ENCODE measurements around the gene LSM2. TPM values are rescaled to one million over a fixed set of nuclear protein-coding genes. Genes with fewer than 3 reads are reported as not detected.

LSM2 gene
- total and polyA plus RNA-seq, 9 of the 15 experiments (the other 6 are each of a cell fraction or from before 2014, with no cell fraction given), result 154 to 407 (median 223) TPM

DNA sequence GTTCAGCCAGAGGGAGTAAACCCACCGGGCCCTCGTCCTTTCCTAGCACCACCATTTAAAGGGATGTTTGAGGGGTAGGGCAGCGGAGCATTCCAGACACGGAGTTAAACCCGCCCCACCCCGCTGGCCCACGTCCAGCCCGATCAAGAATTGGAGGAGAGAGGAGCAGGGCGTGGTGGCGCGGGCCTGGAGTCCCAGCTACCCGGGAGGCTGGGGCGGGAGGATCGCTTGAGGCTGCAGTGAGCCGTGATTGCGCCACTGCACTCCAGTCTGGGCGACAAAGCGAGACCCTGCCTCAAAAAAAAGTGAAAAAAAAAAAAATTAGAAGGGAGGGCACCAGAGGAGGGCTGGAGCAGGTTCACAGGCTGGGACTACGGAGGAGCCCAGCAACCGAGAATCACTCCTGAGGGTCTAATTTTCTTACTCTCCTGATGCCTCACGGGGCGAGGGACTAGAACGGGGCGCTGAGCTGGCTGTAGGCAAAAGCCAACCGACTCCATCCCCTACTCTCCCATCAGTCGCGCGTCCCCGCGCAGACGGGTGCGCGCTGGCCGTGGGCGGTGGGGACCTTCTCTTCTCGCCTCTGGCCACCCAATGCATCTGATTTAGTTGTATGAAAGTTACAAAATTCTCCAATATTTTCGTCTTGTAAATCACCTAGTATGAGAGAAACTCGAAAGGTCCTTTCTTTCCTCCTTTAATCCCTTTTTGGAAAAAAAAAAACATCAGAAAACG, 14.7 kb upstream of the LSM2 start (continued):
- peak; percentile 86 for TF ChIP-seq TCF7 (IDR thresholded peaks at IDR 0.05; ENCODE audit: borderline replicate concordance)
- TF ChIP-seq, protein P1, sequence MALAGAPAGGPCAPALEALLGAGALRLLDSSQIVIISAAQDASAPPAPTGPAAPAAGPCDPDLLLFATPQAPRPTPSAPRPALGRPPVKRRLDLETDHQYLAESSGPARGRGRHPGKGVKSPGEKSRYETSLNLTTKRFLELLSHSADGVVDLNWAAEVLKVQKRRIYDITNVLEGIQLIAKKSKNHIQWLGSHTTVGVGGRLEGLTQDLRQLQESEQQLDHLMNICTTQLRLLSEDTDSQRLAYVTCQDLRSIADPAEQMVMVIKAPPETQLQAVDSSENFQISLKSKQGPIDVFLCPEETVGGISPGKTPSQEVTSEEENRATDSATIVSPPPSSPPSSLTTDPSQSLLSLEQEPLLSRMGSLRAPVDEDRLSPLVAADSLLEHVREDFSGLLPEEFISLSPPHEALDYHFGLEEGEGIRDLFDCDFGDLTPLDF (CRISPR knock-in tag; IDR thresholded peaks at IDR 0.05), result peak; percentile 73; the same call in 1 of the 2 replicates
- no peak for TF ChIP-seq MECOM (CRISPR knock-in tag; IDR thresholded peaks at IDR 0.05)
- TF ChIP-seq HNRNPH1 (optimal IDR thresholded peaks at IDR 0.05; ENCODE audit: low read depth, low read length), result no peak
- TF ChIP-seq KAT7 (CRISPR knock-in tag; IDR thresholded peaks at IDR 0.05; ENCODE audit: borderline replicate concordance), result 0 out of 2 replicates have a peak, but pooled peaks have one; percentile 49
- 0 out of 2 replicates have a peak, but pooled peaks have one; percentile 7 for TF ChIP-seq BHLHE40 (IDR thresholded peaks at IDR 0.05; ENCODE audit: low read length)
- peak; percentile 60 for TF ChIP-seq ZFP36 (IDR thresholded peaks at IDR 0.05; ENCODE audit: low read depth, low read length, partially characterized antibody)
- TF ChIP-seq, protein P2, sequence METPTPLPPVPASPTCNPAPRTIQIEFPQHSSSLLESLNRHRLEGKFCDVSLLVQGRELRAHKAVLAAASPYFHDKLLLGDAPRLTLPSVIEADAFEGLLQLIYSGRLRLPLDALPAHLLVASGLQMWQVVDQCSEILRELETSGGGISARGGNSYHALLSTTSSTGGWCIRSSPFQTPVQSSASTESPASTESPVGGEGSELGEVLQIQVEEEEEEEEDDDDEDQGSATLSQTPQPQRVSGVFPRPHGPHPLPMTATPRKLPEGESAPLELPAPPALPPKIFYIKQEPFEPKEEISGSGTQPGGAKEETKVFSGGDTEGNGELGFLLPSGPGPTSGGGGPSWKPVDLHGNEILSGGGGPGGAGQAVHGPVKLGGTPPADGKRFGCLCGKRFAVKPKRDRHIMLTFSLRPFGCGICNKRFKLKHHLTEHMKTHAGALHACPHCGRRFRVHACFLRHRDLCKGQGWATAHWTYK (CRISPR knock-in tag; IDR thresholded peaks at IDR 0.05), result peak; percentile 84; the same call in 1 of the 2 replicates
- TF ChIP-seq ZNF121 (CRISPR knock-in tag; conservative IDR thresholded peaks at IDR 0.05), result peak; percentile 71
- TF ChIP-seq ZBTB5 (IDR thresholded peaks at IDR 0.05), result no peak; the same call in 1 of the 2 replicates
- TF ChIP-seq YY1 (IDR thresholded peaks at IDR 0.05; ENCODE audit: borderline replicate concordance in 1 of 3, control insufficient read depth in 1 of 3, extremely low read depth in 1 of 3, insufficient read depth in 3 of 3, insufficient read length in 1 of 3, insufficient replicate concordance in 2 of 3, low read depth in 1 of 3, low read length in 2 of 3), result peak in 2 of 3 experiments; percentile 43 to 60
